A673 (cell line): ENCODE results near the gene ETV6. TPM values are rescaled to one million over a fixed set of nuclear protein-coding genes. Genes with fewer than 3 reads are reported as not detected.

Source experiments
- BruUV-seq: library from RNA; stranded (reverse); fragments of 400-500 nt; replicated peaks from 2 replicates; lab custom pipeline; 2021; lab: Mats Ljungman, UMichigan
- CTCF ChIA-PET: fragments of 300-600 bp; sonication (Branson Sonifier 250); formaldehyde crosslinking; loops from one replicate; lab custom pipeline; 2022; ENCODE audit warnings: antibody characterized with exemption; lab: Charles Lee
- POLR2A ChIA-PET: fragments of 300-600 bp; sonication (Branson Sonifier 250); formaldehyde crosslinking; loops from one replicate; lab custom pipeline; 2022; ENCODE audit warnings: antibody characterized with exemption; ENCODE audit not compliant: low non-redundant PET; lab: Charles Lee
- DNase-seq: peaks from one replicate; pipeline ENCODE4 v3.0.0-alpha.2; 2015; ENCODE audit warnings: low spot score
- H3K27ac ChIP-seq: fragments of 200-600 bp; sonication (generic); 2 replicates; pipeline ENCODE4 v1.5.1; 2016; ENCODE audit warnings: mixed run types, low read depth, mild to moderate bottlenecking, mixed read lengths, antibody characterized with exemption, low read length; ENCODE audit not compliant: poor library complexity, severe bottlenecking
- H3K27me3 ChIP-seq: fragments of 200-600 bp; sonication (generic); replicated peaks from 2 replicates; pipeline ENCODE4 v1.6.1; 2017; ENCODE audit warnings: mixed run types, low read depth, mild to moderate bottlenecking, mixed read lengths, antibody characterized with exemption, low read length; ENCODE audit not compliant: insufficient read depth, poor library complexity
- H3K36me3 ChIP-seq: fragments of 200-600 bp; sonication (generic); 2 replicates; pipeline ENCODE4 v1.6.1; 2016; ENCODE audit warnings: mixed run types, mild to moderate bottlenecking, mixed read lengths, antibody characterized with exemption, low read length; ENCODE audit not compliant: insufficient read depth, poor library complexity, severe bottlenecking
- H3K4me1 ChIP-seq: fragments of 200-600 bp; sonication (generic); 2 replicates; pipeline ENCODE4 v1.6.1; 2017; ENCODE audit warnings: mixed run types, mild to moderate bottlenecking, mixed read lengths, antibody characterized with exemption, low read length; ENCODE audit not compliant: insufficient read depth, poor library complexity, severe bottlenecking
- H3K4me3 ChIP-seq: fragments of 200-600 bp; sonication (generic); 2 replicates; pipeline ENCODE4 v1.5.1; 2016; ENCODE audit warnings: low read depth, mixed run types, mild to moderate bottlenecking, mixed read lengths, low read length; ENCODE audit not compliant: poor library complexity, severe bottlenecking
- H3K9me3 ChIP-seq: fragments of 200-600 bp; sonication (generic); 2 replicates; pipeline ENCODE4 v1.6.1; 2016; ENCODE audit warnings: mixed run types, low read depth, mild to moderate bottlenecking, mixed read lengths, antibody characterized with exemption, low read length; ENCODE audit not compliant: poor library complexity, severe bottlenecking
- CTCF ChIP-seq: fragments of 300-800, 200-600 bp; sonication (generic); conservative IDR thresholded peaks from 2 replicates; pipeline ENCODE4 v1.5.1; 2017; ENCODE audit warnings: low read depth, mild to moderate bottlenecking, antibody characterized with exemption, low read length, moderate library complexity, mixed read lengths
- EZH2 ChIP-seq: fragments of 200-600 bp; sonication (generic); IDR thresholded peaks from 2 replicates; pipeline ENCODE4 v1.6.1; 2017; ENCODE audit warnings: borderline replicate concordance, low read depth, mild to moderate bottlenecking, mixed read lengths, antibody characterized with exemption, low read length; ENCODE audit not compliant: poor library complexity, severe bottlenecking
- intact Hi-C: fragments of 100-400 bp; cut with micrococcal nuclease; formaldehyde crosslinking; loops from one replicate; pipeline ENCODE4 v1.10.0; 2022; ENCODE audit not compliant: unreplicated experiment
- total RNA-seq: library from RNA; stranded (reverse); gene quantifications from 2 replicates; pipeline ENCODE4 v1.2.3, GENCODE V29; 2021

ETV6 gene
- total RNA-seq, 1 experiment from 2014 or later: 32.4 TPM

DNA sequence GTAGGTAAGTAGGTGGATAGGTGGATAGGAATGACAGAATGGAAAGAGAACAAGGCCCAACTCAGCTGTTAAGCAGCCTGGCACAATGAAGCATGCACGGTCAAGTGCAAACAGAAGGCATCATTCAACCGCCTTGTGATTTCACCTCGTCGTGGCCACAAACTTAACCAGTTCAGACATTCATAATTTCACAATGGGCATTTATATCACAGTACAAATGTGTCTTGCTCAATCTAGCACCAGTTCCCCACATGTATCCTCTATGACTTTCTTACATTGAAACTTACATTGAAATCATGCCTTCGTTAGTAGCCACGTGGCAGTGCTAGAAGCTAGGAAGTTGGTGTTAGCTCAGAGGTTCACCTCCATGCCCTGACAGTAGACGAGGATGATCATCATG lies 207.5 kb downstream of the ETV6 start:
- intact Hi-C loops: no loop called here

DNA sequence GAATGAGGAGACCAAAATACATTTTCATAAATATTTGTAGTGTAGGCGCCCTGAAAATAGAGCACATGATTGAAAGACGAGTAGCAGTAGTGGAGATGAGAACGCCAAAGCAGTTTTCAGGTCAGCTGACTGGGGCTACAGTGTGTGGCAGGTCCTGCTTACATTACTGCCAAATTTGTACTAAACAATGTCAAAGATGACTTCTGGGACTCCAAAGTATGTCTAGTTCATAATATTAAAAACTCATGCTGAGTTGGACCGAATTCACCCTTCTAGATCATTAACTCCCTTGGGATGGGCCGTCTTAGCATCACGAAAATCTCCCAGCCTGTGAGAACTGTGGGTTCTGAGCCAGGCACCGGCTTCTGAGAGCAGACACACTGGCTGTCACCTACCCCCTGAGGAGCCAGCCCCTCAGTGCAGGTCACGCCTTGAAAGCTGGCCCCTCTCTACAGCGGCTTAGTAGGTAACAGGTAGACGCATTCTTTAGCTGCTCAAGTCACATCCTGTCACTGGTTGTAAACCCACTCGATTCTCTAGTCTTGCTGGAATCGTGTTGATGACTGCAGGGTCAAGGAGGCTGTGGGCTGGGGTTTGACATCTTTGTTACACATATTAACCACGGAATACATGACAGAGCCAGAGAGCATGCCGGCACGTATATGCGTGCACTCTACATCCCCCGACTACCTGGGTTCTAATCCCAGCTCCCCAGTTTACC lies 210.4 kb downstream of the ETV6 start:
- BruUV-seq: no TSS peak
- Histone ChIP-seq H3K27me3 (no peaks in the 10 kb centered on the region), H3K36me3 (no peaks in the 10 kb centered on the region), H3K4me1 (peaks cover 66% of the 10 kb centered on the region), H3K9me3 (no peaks in the 10 kb centered on the region), H3K27ac (no peak overlapping the region), H3K4me3 (no peak overlapping the region)
- intact Hi-C loops: no loop called here
- no peak for DNase-seq
- POLR2A ChIA-PET: no interaction called here
- CTCF ChIA-PET: no interaction called here
- TF ChIP-seq CTCF (no peak), EZH2 (no peak)

More for the DNA sequence above, 207.5 kb downstream of the ETV6 start:
- TF ChIP-seq CTCF: no peak
- TF ChIP-seq EZH2: no peak
- BruUV-seq: no TSS peak
- POLR2A ChIA-PET: no interaction called here
- Histone ChIP-seq H3K4me1 (peaks cover 54% of the 10 kb centered on the region), H3K9me3 (no peaks in the 10 kb centered on the region), H3K4me3 (no peak overlapping the region), H3K27me3 (no peaks in the 10 kb centered on the region), H3K36me3 (peaks cover 5% of the 10 kb centered on the region), H3K27ac (peak overlapping the region; percentile 73)
- no peak for DNase-seq
- CTCF ChIA-PET: no interaction called here

DNA sequence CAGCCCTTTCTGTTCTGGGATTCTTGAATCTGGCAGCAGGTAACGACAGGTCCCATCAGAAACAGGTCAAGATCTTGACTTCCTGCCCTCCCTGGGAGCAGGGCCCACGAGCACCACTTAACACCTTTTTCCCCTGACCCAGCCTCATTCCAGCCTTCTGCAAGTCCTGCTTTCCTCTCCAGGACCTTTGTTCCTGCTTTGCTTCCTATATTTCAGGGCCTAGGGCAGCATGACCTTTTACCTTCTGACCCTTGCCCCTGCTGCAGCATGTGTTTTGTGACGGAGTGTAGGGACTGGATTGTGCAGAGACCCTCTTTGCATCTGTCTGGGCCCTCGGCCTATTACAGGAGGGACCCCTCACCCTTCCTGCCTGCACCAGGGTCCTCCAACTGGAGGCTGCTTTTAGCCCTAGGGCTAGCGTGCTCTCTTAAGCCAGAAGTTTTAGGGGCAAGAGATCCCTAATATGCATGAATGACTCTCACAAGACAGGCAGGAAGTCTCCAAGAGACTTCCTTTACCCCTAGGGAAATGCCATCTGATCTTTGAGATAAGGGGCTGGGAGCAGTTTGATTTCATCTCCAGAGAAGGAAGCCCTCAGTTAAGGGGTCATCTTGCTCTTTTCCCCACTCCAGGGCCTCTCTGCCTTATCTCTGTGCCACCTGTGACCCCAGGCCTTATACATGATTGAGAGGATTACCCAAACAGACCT lies 211.8 kb downstream of the ETV6 start:
- peak; percentile 62 for DNase-seq
- Histone ChIP-seq H3K4me1 (peaks cover 52% of the 10 kb centered on the region), H3K27ac (peak overlapping the region; percentile 85), H3K9me3 (peaks cover 8% of the 10 kb centered on the region), H3K4me3 (no peak overlapping the region), H3K36me3 (no peaks in the 10 kb centered on the region), H3K27me3 (no peaks in the 10 kb centered on the region)
- intact Hi-C loops: no loop called here
- ChIA-PET POLR2A (no interaction called here), CTCF (no interaction called here)
- TF ChIP-seq CTCF (no peak), EZH2 (no peak)
- no TSS peak for BruUV-seq
